SH-SY5Y (cell line): ENCODE results near the gene P4HA3.

ENCODE experiments used
- GATA2 ChIP-seq: IDR thresholded peaks from 2 replicates; pipeline ENCODE4 v1.6.1; 2011; ENCODE audit warnings: mild to moderate bottlenecking, low read depth, low read length
- GATA3 ChIP-seq: IDR thresholded peaks from 2 replicates; pipeline ENCODE4 v1.6.1; 2011; ENCODE audit warnings: low read depth, mild to moderate bottlenecking, low read length, moderate library complexity

DNA sequence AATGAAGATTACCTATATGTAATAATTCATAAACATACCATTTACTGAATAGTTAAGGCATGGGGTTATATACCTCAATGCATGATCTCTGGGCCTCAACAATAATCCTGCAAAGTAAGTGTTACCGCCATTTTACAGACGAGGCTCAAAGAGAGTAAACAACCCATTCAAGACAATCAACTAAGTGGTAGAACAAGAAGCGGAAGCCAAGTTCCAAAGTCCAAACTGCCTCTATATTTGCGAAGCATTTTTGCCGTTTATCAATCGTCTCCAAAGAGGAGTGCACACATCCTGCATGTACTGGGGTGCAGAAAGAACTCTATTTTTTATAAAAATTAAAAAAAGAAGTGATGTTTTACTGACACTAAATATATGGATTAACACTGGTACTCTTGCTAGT is 27.5 kb upstream of the P4HA3 start:
- no peak for TF ChIP-seq GATA2
- no peak for TF ChIP-seq GATA3
